Breast epithelium (tissue), 4 donors: Measurements from ENCODE around the gene SPRR4. TPM values are rescaled to one million over a fixed set of nuclear protein-coding genes. Genes with fewer than 3 reads are reported as not detected.

Source experiments
- DNase-seq, 2 donors: peaks; one replicate each; pipeline ENCODE4 v3.0.0-alpha.2; 2019; ENCODE audit warnings: low spot score in 2 of 2
- H3K27ac ChIP-seq, 2 donors: fragments of 200-600 bp; sonication (generic) in 1 of 2; one replicate each; pipeline ENCODE4 v1.5.1; 2016 to 2019; ENCODE audit warnings: mild to moderate bottlenecking in 1 of 2
- H3K27me3 ChIP-seq, 2 donors: fragments of 200-600 bp; sonication (generic) in 1 of 2; one replicate each; pipeline versions ENCODE4 v1.5.1 to v1.6.0; 2017 to 2019; ENCODE audit warnings: control low read depth in 1 of 2, mild to moderate bottlenecking in 1 of 2
- H3K36me3 ChIP-seq: fragments of 200-600 bp; one replicate; pipeline ENCODE4 v1.5.1; 2019
- H3K4me1 ChIP-seq, 2 donors: fragments of 200-600 bp; sonication (generic); one replicate each; pipeline ENCODE4 v1.5.1; 2016 to 2019; ENCODE audit warnings: control low read depth in 1 of 2
- H3K4me3 ChIP-seq, 3 donors: fragments of 200-600 bp; sonication (generic); 1 replicate in 2 of 3; 2 replicates in 1 of 3; pipeline ENCODE4 v1.5.1; 2016 to 2019; ENCODE audit warnings: mild to moderate bottlenecking in 3 of 3, moderate library complexity in 2 of 3
- H3K9me3 ChIP-seq, 2 donors: fragments of 200-600 bp; sonication (generic) in 1 of 2; one replicate each; pipeline ENCODE4 v1.5.1; 2016 to 2019; ENCODE audit warnings: control low read depth in 1 of 2
- POLR2A ChIP-seq: fragments of 450-650 bp; IDR thresholded peaks from one replicate; pipeline ENCODE4 v1.6.1; 2016; ENCODE audit warnings: antibody characterized with exemption, mild to moderate bottlenecking, moderate library complexity
- POLR2AphosphoS5 ChIP-seq, 3 donors: sonication (generic); formaldehyde crosslinking; IDR thresholded peaks; one replicate each; pipeline ENCODE4 v1.6.1; 2017; ENCODE audit warnings: antibody characterized with exemption in 3 of 3
- intact Hi-C: fragments of 100-400 bp; cut with DNase I; formaldehyde crosslinking; loops from one replicate; pipeline ENCODE4 v1.15.1; 2023; ENCODE audit warnings: low total_unique reads
- total RNA-seq, 3 donors: library from RNA; depleted of rRNA; stranded (reverse); fragments of >200 nt; gene quantifications; one replicate each; pipeline ENCODE4 v1.1.0, GENCODE V29; 2016
- TF ChIP-seq, protein P1 (sequence below), 3 donors: fragments of 450-650 bp; IDR thresholded peaks; one replicate each; pipeline ENCODE4 v1.5.1; 2016 to 2017; ENCODE audit warnings: antibody characterized with exemption in 3 of 3, mild to moderate bottlenecking in 3 of 3, moderate library complexity in 3 of 3

The SPRR4 gene
- total RNA-seq, 3 donors from 2014 or later: not detected

DNA sequence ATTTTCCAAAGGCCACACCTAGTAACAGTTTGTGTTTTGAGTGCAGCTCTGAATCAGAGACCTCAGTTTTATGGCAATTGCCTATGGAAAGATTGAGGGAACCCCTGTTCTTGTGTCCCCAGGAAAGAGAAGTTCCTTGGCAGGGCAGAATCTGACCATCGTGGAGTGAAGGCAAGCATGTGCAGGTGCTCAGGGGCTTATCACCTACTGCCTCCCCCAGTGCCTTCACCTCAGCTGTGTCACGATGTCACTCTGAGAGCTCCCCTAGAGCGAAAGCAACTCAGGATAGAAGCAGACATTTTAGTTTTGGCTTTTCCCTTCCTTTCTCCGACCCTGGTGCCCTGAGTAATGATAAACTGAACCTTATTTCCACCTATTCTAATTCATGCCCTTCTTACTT lies 11.6 kb downstream of the SPRR4 start:
- Histone ChIP-seq H3K27me3 (peaks cover 0 to 3% of the 10 kb centered on the region in 2 donors), H3K27ac (no peak overlapping the region), H3K36me3 (no peaks in the 10 kb centered on the region), H3K4me3 (no peak overlapping the region), H3K4me1 (no peaks in the 10 kb centered on the region), H3K9me3 (no peaks in the 10 kb centered on the region)
- intact Hi-C loops: no loop called here
- TF ChIP-seq POLR2A: no peak
- TF ChIP-seq POLR2AphosphoS5 (IDR thresholded peaks at IDR 0.05): no peak
- TF ChIP-seq, protein P1, sequence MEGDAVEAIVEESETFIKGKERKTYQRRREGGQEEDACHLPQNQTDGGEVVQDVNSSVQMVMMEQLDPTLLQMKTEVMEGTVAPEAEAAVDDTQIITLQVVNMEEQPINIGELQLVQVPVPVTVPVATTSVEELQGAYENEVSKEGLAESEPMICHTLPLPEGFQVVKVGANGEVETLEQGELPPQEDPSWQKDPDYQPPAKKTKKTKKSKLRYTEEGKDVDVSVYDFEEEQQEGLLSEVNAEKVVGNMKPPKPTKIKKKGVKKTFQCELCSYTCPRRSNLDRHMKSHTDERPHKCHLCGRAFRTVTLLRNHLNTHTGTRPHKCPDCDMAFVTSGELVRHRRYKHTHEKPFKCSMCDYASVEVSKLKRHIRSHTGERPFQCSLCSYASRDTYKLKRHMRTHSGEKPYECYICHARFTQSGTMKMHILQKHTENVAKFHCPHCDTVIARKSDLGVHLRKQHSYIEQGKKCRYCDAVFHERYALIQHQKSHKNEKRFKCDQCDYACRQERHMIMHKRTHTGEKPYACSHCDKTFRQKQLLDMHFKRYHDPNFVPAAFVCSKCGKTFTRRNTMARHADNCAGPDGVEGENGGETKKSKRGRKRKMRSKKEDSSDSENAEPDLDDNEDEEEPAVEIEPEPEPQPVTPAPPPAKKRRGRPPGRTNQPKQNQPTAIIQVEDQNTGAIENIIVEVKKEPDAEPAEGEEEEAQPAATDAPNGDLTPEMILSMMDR (IDR thresholded peaks at IDR 0.05): no peak
- DNase-seq: no peak

DNA sequence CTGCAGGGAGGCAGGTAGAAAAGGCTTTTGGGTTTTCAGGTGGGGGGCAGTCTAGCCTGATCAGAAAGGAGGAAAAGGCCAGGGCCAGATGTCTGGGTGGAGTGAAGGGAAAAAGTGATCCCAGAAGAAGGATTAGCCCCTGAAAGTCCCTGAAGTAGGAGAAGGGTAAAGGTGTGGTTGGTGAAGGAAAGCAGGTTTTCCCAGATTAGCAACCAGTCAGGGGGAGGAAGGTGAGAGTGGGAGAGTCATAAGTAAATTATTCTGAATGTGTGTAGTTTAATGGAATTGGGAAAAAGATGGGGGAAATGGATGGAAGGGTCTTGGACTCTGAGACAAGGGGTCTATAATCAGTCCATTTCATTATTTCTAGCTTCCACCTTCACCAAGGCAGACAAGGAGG lies 12.8 kb downstream of the SPRR4 start:
- Histone ChIP-seq H3K4me3 (no peak overlapping the region), H3K36me3 (no peaks in the 10 kb centered on the region), H3K27ac (no peak overlapping the region), H3K4me1 (no peaks in the 10 kb centered on the region), H3K9me3 (no peaks in the 10 kb centered on the region), H3K27me3 (peaks cover 0 to 3% of the 10 kb centered on the region in 2 donors)
- intact Hi-C loops: no loop called here
- DNase-seq: no peak
- TF ChIP-seq, protein P1 (IDR thresholded peaks at IDR 0.05): no peak
- no peak for TF ChIP-seq POLR2A
- TF ChIP-seq POLR2AphosphoS5 (IDR thresholded peaks at IDR 0.05): no peak

DNA sequence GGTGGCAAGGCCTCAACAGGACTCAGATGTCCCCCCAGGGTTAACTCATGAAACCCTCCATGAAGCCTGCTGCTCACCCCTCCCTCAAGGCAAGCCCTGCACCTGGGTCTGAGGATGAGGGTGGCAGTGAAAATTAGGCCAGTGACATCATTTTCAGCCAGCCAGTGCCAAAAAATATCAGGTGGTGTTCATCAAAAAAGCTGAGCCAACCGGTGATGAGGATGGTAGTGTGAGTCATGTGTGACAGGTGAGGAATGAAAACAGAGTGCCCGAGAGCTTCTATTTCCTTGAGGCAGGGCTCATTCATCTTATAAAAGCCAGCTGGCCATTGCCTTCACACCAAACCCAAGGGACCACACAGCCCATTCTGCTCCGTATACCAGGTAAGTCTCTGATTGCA lies 13.3 kb downstream of the SPRR4 start, which contains the start of gene SPRR1A:
TSS of gene SPRR1A (plus strand) at position 339 of the 400 bp plus-strand sequence. CDS start 1,150 bp downstream, outside the sequence.
- H3K27me3 ChIP-seq: peaks cover 0 to 3% of the 10 kb centered on the region in 2 donors
- no peak for DNase-seq
- H3K9me3 ChIP-seq: no peaks in the 10 kb centered on the region
- no peaks in the 10 kb centered on the region for H3K36me3 ChIP-seq
- H3K4me1 ChIP-seq: no peaks in the 10 kb centered on the region
- TF ChIP-seq POLR2A (no peak), POLR2AphosphoS5 (IDR thresholded peaks at IDR 0.05) (no peak)
- TF ChIP-seq, protein P1 (IDR thresholded peaks at IDR 0.05): no peak
- no peak within 1 kb of the TSS for H3K4me3 ChIP-seq
- intact Hi-C loops: no loop called here
- H3K27ac ChIP-seq: no peak within 1 kb of the TSS

DNA sequence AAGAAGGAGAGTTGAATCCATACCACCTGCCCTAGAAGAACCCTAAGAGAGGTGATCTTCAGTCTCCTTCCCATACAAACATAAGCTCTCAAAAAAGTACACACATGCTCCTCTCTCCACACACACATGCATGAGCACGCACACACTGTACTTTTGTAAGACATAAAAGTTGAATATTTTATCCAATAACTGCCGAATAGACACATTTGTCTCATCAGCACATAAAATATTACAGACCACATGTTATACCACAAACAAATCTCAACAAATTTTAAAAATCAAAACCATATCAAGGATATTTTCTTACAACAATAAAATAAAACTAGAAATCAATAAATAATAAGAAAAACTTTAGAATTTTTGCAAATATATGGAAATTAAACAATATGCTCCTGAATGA lies 16.1 kb downstream of the SPRR4 start:
- H3K36me3 ChIP-seq: no peaks in the 10 kb centered on the region
- no peak overlapping the region for H3K27ac ChIP-seq
- no peaks in the 10 kb centered on the region for H3K4me1 ChIP-seq
- no peak overlapping the region for H3K4me3 ChIP-seq
- H3K9me3 ChIP-seq: no peaks in the 10 kb centered on the region
- H3K27me3 ChIP-seq: no peaks in the 10 kb centered on the region
- no peak for DNase-seq
- intact Hi-C loops: no loop called here
- TF ChIP-seq POLR2AphosphoS5 (IDR thresholded peaks at IDR 0.05): no peak
- TF ChIP-seq, protein P1 (IDR thresholded peaks at IDR 0.05): no peak
- TF ChIP-seq POLR2A: no peak

DNA sequence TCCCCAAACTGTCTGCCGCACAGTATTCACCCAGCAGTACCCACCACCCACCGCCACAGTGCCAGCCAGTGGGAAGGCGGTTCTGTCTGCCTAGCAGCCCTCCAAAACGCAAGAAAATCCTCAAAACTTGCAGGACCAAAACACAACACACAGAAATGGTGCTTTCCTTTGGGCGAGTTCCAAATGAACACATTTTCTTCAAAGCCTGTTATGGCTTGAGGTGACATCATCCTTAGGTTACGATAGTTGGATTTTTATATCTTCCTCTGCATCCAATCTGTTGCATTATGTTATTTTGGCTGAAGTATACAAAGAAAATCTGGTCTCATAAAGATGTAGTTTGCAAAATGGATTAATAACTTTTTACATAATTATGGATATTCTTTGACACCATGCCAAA lies 22.7 kb downstream of the SPRR4 start:
- Histone ChIP-seq H3K9me3 (peaks cover 0 to 10% of the 10 kb centered on the region in 2 donors), H3K4me1 (no peaks in the 10 kb centered on the region), H3K36me3 (no peaks in the 10 kb centered on the region), H3K27me3 (no peaks in the 10 kb centered on the region), H3K27ac (no peak overlapping the region), H3K4me3 (no peak overlapping the region)
- intact Hi-C loops: no loop called here
- no peak for DNase-seq
- no peak for TF ChIP-seq POLR2AphosphoS5 (IDR thresholded peaks at IDR 0.05)
- TF ChIP-seq, protein P1 (IDR thresholded peaks at IDR 0.05): no peak
- TF ChIP-seq POLR2A: no peak
